ENCODE results near the gene NACC1. TPM values are rescaled to one million over a fixed set of nuclear protein-coding genes. Genes with fewer than 3 reads are reported as not detected.

NACC1 gene
- total and polyA plus RNA-seq, 2 of the 13 experiments (the other 11 are each of a cell fraction or from before 2014, with no cell fraction given): 31.8 to 42.3 TPM

GRCh38 chr19:13151605-13152355, 33.7 kb downstream of the NACC1 start (continued):
- TF ChIP-seq ZNF281 (CRISPR knock-in tag; IDR thresholded peaks at IDR 0.05; ENCODE audit: borderline replicate concordance) (peak; percentile 70; the same call in 1 of the 2 replicates), ZNF773 (CRISPR knock-in tag; IDR thresholded peaks at IDR 0.05; ENCODE audit: borderline replicate concordance) (no peak), POLR2AphosphoS2 (IDR thresholded peaks at IDR 0.05; ENCODE audit: low read depth, low read length) (peak; percentile 91; the same call in 1 of the 2 replicates), U2AF2 (IDR thresholded peaks at IDR 0.05; ENCODE audit: low read depth, low read length) (no peak)

GRCh38 chr19:13152356-13152973, 34.4 kb downstream of the NACC1 start:
- TSS peak; percentile 41 for BruUV-seq (replicated peaks)
- peaks cover 3% of the 10 kb centered on the region; the same call in 1 of the 2 replicates for H4K20me1 ChIP-seq (ENCODE audit: insufficient read depth, low read length)
- H2AFZ ChIP-seq (ENCODE audit: low read length): no peak overlapping the region
- in situ Hi-C loops (cut with HindIII; ENCODE audit: extremely low pct_ligation_motif_present, low pct_unique_long_range_greater_than_20kb): loop anchor here (5.0 kb wide), 2 partner anchors 35 to 40 kb away; partner anchors contain the start of genes NACC1 and TRMT1
- peaks cover 45% of the 10 kb centered on the region for H3K4me1 ChIP-seq (ENCODE audit: insufficient read depth, low read length)
- no peak for ATAC-seq
- intact Hi-C loops (cut with micrococcal nuclease; ENCODE audit: unreplicated experiment): loop anchor here (1.0 to 5.0 kb wide), 3 partner anchors 10 to 695 kb away; partner anchors contain the start of genes NACC1 and TRMT1
- peak overlapping the region; percentile 95 for H3K27ac ChIP-seq (ENCODE audit: extremely low read length, insufficient read depth, low read length)
- no peaks in the 10 kb centered on the region for H3K36me3 ChIP-seq (replicated peaks in 1 of 2; ENCODE audit: control insufficient read depth in 1 of 2, insufficient read depth in 2 of 2, low read length in 2 of 2)
- CTCF ChIA-PET (ENCODE audit: low intra/inter-chr PET ratio, low total read pairs): no interaction called here
- peaks cover 49% of the 10 kb centered on the region for H3K79me2 ChIP-seq (ENCODE audit: insufficient read depth, low read length)
- H3K4me2 ChIP-seq (ENCODE audit: low read depth, low read length): peak overlapping the region; percentile 96
- POLR2A ChIA-PET: interaction anchor here (1.0 to 2.2 kb wide), 12 partner anchors 13 to 579 kb away, joined by 3 to 108 read pairs (median 5); partner anchors contain the start of gene NACC1
- no peaks in the 10 kb centered on the region for H3K9me3 ChIP-seq (ENCODE audit: low read length)
- no peaks in the 10 kb centered on the region; a peak in 1 of 5 replicates for H3K27me3 ChIP-seq (ENCODE audit: control insufficient read depth in 1 of 2, insufficient read depth in 2 of 2, low read length in 2 of 2)
- H3K9ac ChIP-seq (ENCODE audit: insufficient read depth, low read depth, low read length): peak overlapping the region; percentile 94
- FAIRE-seq: peak; percentile 26
- 15% methylated on average over 18 of the region's 25 CpGs for WGBS (ENCODE audit: low lambda C conversion rate)
- DNase-seq (ENCODE audit: low spot score): no peak
- peak overlapping the region; percentile 57 to 91 (median 74) for H3K4me3 ChIP-seq (replicated peaks in 1 of 3; ENCODE audit: insufficient read depth in 1 of 3, low read depth in 2 of 3, low read length in 3 of 3)
- TF ChIP-seq GPN1 (CRISPR knock-in tag; IDR thresholded peaks at IDR 0.05; ENCODE audit: borderline replicate concordance): no peak
- 0 out of 2 replicates have a peak, but pooled peaks have one; percentile 4 for TF ChIP-seq FOXC1 (CRISPR knock-in tag; IDR thresholded peaks at IDR 0.05; ENCODE audit: borderline replicate concordance)
- TF ChIP-seq ZNF691 (CRISPR knock-in tag; IDR thresholded peaks at IDR 0.05; ENCODE audit: borderline replicate concordance, low read depth): 0 out of 2 replicates have a peak, but pooled peaks have one; percentile 70
- no peak for TF ChIP-seq ZNF343 (CRISPR knock-in tag; IDR thresholded peaks at IDR 0.05)
- TF ChIP-seq ZNF501 (CRISPR knock-in tag; IDR thresholded peaks at IDR 0.05): 0 out of 2 replicates have a peak, but pooled peaks have one; percentile 49
- 0 out of 2 replicates have a peak, but pooled peaks have one; percentile 16 for TF ChIP-seq NR2F2 (IDR thresholded peaks at IDR 0.05; ENCODE audit: borderline replicate concordance, low read depth)
- no peak for TF ChIP-seq HMGA1 (CRISPR knock-in tag; conservative IDR thresholded peaks at IDR 0.05)
- no peak for TF ChIP-seq CREB3 (CRISPR knock-in tag; IDR thresholded peaks at IDR 0.05)
- TF ChIP-seq PREB (CRISPR knock-in tag; IDR thresholded peaks at IDR 0.05): no peak
- 0 out of 2 replicates have a peak, but pooled peaks have one; percentile 68 for TF ChIP-seq MEIS1 (CRISPR knock-in tag; IDR thresholded peaks at IDR 0.05; ENCODE audit: borderline replicate concordance)
- peak; percentile 27 for TF ChIP-seq ZNF230 (CRISPR knock-in tag; IDR thresholded peaks at IDR 0.05)

Data from HepG2 (cell line).